MCF 10A (cell line): ENCODE results near the gene SFXN1. TPM values are rescaled to one million over a fixed set of nuclear protein-coding genes. Genes with fewer than 3 reads are reported as not detected.

Source experiments
- Bru-seq: library from RNA; stranded (reverse); fragments of 400-500 nt; gene quantifications from one replicate; lab custom pipeline; 2021; lab: Mats Ljungman, UMichigan
- BruChase-seq, 2 experiments: library from RNA; stranded (reverse); fragments of 400-500 nt; gene quantifications; one replicate each; lab custom pipeline; 2021; lab: Mats Ljungman, UMichigan
- BruUV-seq: library from RNA; stranded (reverse); fragments of 400-500 nt; replicated peaks from 2 replicates; lab custom pipeline; 2021; lab: Mats Ljungman, UMichigan
- CTCF ChIA-PET: fragments of 300-600 bp; sonication (Branson Sonifier 250); formaldehyde crosslinking; extraction: SDS; loops from one replicate; lab custom pipeline; 2021; ENCODE audit warnings: antibody characterized with exemption, inconsistent platforms; lab: Yijun Ruan, JAX
- POLR2A ChIA-PET: fragments of 300-600, 350-650 bp; sonication (Branson Sonifier 250); formaldehyde crosslinking; extraction: SDS; loops from one replicate; lab custom pipeline; 2020; ENCODE audit warnings: antibody characterized with exemption, inconsistent platforms; lab: Yijun Ruan, JAX
- DNase-seq: peaks from one replicate; pipeline ENCODE4 v3.0.0-alpha.2; 2018; ENCODE audit not compliant: unreplicated experiment
- H3K27ac Mint-ChIP-seq: one replicate; pipeline ENCODE4 v1.8.0; 2022; ENCODE audit warnings: mild to moderate bottlenecking, low read depth, mixed read lengths; ENCODE audit not compliant: unreplicated experiment
- H3K27me3 Mint-ChIP-seq: one replicate; pipeline ENCODE4 v1.8.0; 2022; ENCODE audit warnings: mixed read lengths; ENCODE audit not compliant: insufficient read depth, unreplicated experiment
- H3K36me3 Mint-ChIP-seq: one replicate; pipeline ENCODE4 v1.8.0; 2022; ENCODE audit warnings: mild to moderate bottlenecking, moderate library complexity, mixed read lengths; ENCODE audit not compliant: insufficient read depth, unreplicated experiment
- H3K4me1 Mint-ChIP-seq: one replicate; pipeline ENCODE4 v1.8.0; 2022; ENCODE audit warnings: mixed read lengths; ENCODE audit not compliant: insufficient read depth, unreplicated experiment
- H3K4me3 Mint-ChIP-seq: one replicate; pipeline ENCODE4 v1.8.0; 2022; ENCODE audit warnings: mild to moderate bottlenecking, moderate library complexity, mixed read lengths; ENCODE audit not compliant: unreplicated experiment
- H3K9me3 Mint-ChIP-seq: one replicate; pipeline ENCODE4 v1.8.0; 2022; ENCODE audit warnings: mixed read lengths; ENCODE audit not compliant: unreplicated experiment
- CTCF ChIP-seq: fragments of 200-600 bp; IDR thresholded peaks from one replicate; pipeline ENCODE4 v1.8.0; 2022; ENCODE audit warnings: antibody characterized with exemption, mild to moderate bottlenecking; ENCODE audit not compliant: unreplicated experiment
- intact Hi-C: fragments of 100-400 bp; cut with micrococcal nuclease; formaldehyde crosslinking; loops from 2 replicates; pipeline ENCODE4 v1.14.1; 2022
- long read RNA-seq: library from polyadenylated mRNA; stranded (forward); transcript quantifications from one replicate; pipeline ENCODE4 v2.0.0, GENCODE V29; 2022
- total RNA-seq: library from RNA; stranded (reverse); gene quantifications from 2 replicates; pipeline ENCODE4 v1.2.3, GENCODE V29; 2022

Gene SFXN1
- 86.4 and 91.8 TPM in 2 replicates for total RNA-seq
- Bru-seq, nascent RNA: percentile 85 among the genes with signal in this experiment
- BruChase-seq, experiment 1, labeled RNA remaining after a 6-hour chase: percentile 87 among the genes with signal in this experiment
- BruChase-seq, experiment 2, labeled RNA remaining after a 2-hour chase: percentile 85 among the genes with signal in this experiment
- long read RNA-seq, full-length matches to known transcripts: 184 of 228 reads
- long read RNA-seq, partial matches to known transcripts: 16 of 228 reads
- long read RNA-seq, other reads (novel, unspliced or antisense): 28 of 228 reads

- TF ChIP-seq CTCF: no peak
- H3K4me1 Mint-ChIP-seq: peaks cover 18% of the 10 kb centered on the region
- H3K9me3 Mint-ChIP-seq: no peaks in the 10 kb centered on the region
- peak within 1 kb of the TSS; percentile 89 for H3K4me3 Mint-ChIP-seq
- intact Hi-C loops: no loop called here
- DNase-seq: peak; percentile 75
- H3K27me3 Mint-ChIP-seq: peaks cover 29% of the 10 kb centered on the region
- H3K36me3 Mint-ChIP-seq: peaks cover 11% of the 10 kb centered on the region
- no TSS peak for BruUV-seq
- POLR2A ChIA-PET: interaction anchor here (0.6 to 2.3 kb wide), 21 partner anchors 9 to 1552 kb away, joined by 3 to 27 read pairs (median 3); partner anchors contain the start of genes HIGD2A and NOP16
- CTCF ChIA-PET: interaction anchor here (5.0 kb wide), 1 partner anchor 13 kb away, joined by 48 read pairs; no protein-coding TSS in a partner anchor
- peak within 1 kb of the TSS; percentile 90 for H3K27ac Mint-ChIP-seq
Measured at GRCh38 chr5:175478384-175479124, at the start of gene SFXN1. SFXN1 (plus strand) TSS chr5:175478560; CDS start chr5:175492104, 13,544 bp downstream.

- Mint-ChIP-seq H3K27me3 (peaks cover 27% of the 10 kb centered on the region), H3K4me1 (no peaks in the 10 kb centered on the region), H3K36me3 (no peaks in the 10 kb centered on the region), H3K27ac (no peak overlapping the region), H3K4me3 (no peak overlapping the region), H3K9me3 (no peaks in the 10 kb centered on the region)
- no peak for TF ChIP-seq CTCF
- POLR2A ChIA-PET: interaction anchor here (0.6 kb wide), 1 partner anchor 613 kb away, joined by 3 read pairs; no protein-coding TSS in a partner anchor
- CTCF ChIA-PET: no interaction called here
- BruUV-seq: no TSS peak
- intact Hi-C loops: no loop called here
- no peak for DNase-seq
Measured at GRCh38 chr5:175434800-175435199, 43.6 kb upstream of the SFXN1 start.

- BruUV-seq: no TSS peak
- Mint-ChIP-seq H3K27me3 (peaks cover 43% of the 10 kb centered on the region), H3K36me3 (no peaks in the 10 kb centered on the region)
Measured at GRCh38 chr5:175436359-175436758, 42.0 kb upstream of the SFXN1 start.

More at GRCh38 chr5:175436359-175436758, 42.0 kb upstream of the SFXN1 start:
- Mint-ChIP-seq H3K4me3 (no peak overlapping the region), H3K4me1 (no peaks in the 10 kb centered on the region), H3K27ac (no peak overlapping the region), H3K9me3 (no peaks in the 10 kb centered on the region)
- POLR2A ChIA-PET: interaction anchor here (0.6 kb wide), 1 partner anchor 42 kb away, joined by 3 read pairs; the partner anchor contains the start of gene SFXN1
- CTCF ChIA-PET: interaction anchor here (0.7 kb wide), 1 partner anchor 48 kb away, joined by 3 read pairs; no protein-coding TSS in a partner anchor
- no peak for TF ChIP-seq CTCF
- no peak for DNase-seq
- intact Hi-C loops: no loop called here
